Esophagus squamous epithelium (tissue), 5 donors: Measurements from ENCODE around the gene HP1BP3. TPM values are rescaled to one million over a fixed set of nuclear protein-coding genes. Genes with fewer than 3 reads are reported as not detected.

Experiments used
- DNase-seq: peaks from one replicate; lab custom pipeline; 2025; lab: John Stamatoyannopoulos, UW
- H3K27ac ChIP-seq, 4 donors: fragments of 200-600 bp; sonication (generic); one replicate each; pipeline ENCODE4 v1.5.1; 2016 to 2019; ENCODE audit warnings: mild to moderate bottlenecking in 1 of 4
- H3K27me3 ChIP-seq, 4 donors: fragments of 200-600 bp; sonication (generic); 1 replicate in 3 of 4; 2 replicates in 1 of 4; pipeline versions ENCODE4 v1.5.1 to v1.6.0; 2017 to 2021; ENCODE audit warnings: antibody characterized with exemption in 1 of 4
- H3K36me3 ChIP-seq, 3 donors: fragments of 200-600 bp; sonication (generic); one replicate each; pipeline ENCODE4 v1.5.1; 2016 to 2019
- H3K4me1 ChIP-seq, 3 donors: fragments of 200-600 bp; sonication (generic); one replicate each; pipeline ENCODE4 v1.5.1; 2017 to 2019
- H3K4me3 ChIP-seq, 4 donors: fragments of 200-600 bp; sonication (generic); 1 replicate in 3 of 4; 2 replicates in 1 of 4; pipeline ENCODE4 v1.5.1; 2016 to 2019; ENCODE audit warnings: mild to moderate bottlenecking in 2 of 4, moderate library complexity in 1 of 4
- H3K9me3 ChIP-seq, 3 donors: fragments of 200-600 bp; sonication (generic); one replicate each; pipeline ENCODE4 v1.5.1; 2016 to 2019
- POLR2A ChIP-seq, 4 donors: fragments of 450-650 bp; IDR thresholded peaks; one replicate each; pipeline ENCODE4 v1.6.1; 2017; ENCODE audit warnings: antibody characterized with exemption in 4 of 4, mild to moderate bottlenecking in 4 of 4, moderate library complexity in 3 of 4
- WGBS, 2 donors: methylation state at CpG; one replicate each; pipeline ENCODE4 v1.1.5; 2018; 5-methylcytosine and 5-hydroxymethylcytosine counted together
- intact Hi-C: fragments of 100-400 bp; cut with DNase I; formaldehyde crosslinking; loops from one replicate; pipeline ENCODE4 v1.15.0; 2022
- total RNA-seq, 4 donors: library from RNA; depleted of rRNA; stranded (reverse); fragments of >200 nt; gene quantifications; one replicate each; pipeline ENCODE4 v1.1.0, GENCODE V29; 2016
- TF ChIP-seq, protein P1 (sequence below), 6 experiments: fragments of 450-650 bp in 4 of 6; fragments of 200-600 bp in 2 of 6; sonication (generic) in 2 of 6; IDR thresholded peaks; one replicate each; pipeline ENCODE4 v1.5.1; 2016 to 2019; ENCODE audit warnings: antibody characterized with exemption in 6 of 6, mild to moderate bottlenecking in 4 of 6, moderate library complexity in 4 of 6
- donor health status: DM: yes; HTN: yes; CAD: no.

HP1BP3 gene
- total RNA-seq, 4 donors from 2014 or later = 81.4 to 225 (median 140) TPM

DNA sequence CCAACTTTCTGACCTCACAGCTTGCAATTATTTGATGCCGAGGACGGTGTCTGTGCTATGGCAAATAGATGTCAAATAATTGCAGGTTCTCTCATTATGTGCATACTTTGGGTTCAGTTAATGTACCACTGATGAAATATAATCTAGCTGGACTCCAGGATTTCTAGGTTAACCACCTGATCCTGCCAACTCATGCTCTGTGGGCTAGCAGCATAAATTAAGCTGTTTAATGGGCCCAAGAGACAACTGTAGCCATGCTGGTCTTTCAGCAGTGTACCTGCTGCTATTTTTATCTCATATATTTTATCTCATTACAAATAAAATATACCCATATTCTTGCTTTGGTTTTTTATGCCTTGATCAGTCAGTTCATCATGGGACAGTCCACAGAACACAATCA, 43.3 kb upstream of the HP1BP3 start:
- Histone ChIP-seq H3K27ac (no peak overlapping the region), H3K4me3 (no peak overlapping the region), H3K4me1 (no peaks in the 10 kb centered on the region), H3K27me3 (no peaks in the 10 kb centered on the region), H3K9me3 (no peaks in the 10 kb centered on the region), H3K36me3 (peaks cover 0 to 45% (median 4%) of the 10 kb centered on the region in 3 donors)
- DNase-seq = no peak
- WGBS, 2 donors = 80 to 100% methylated on average over 2 of the region's 2 CpGs
- TF ChIP-seq, protein P1, sequence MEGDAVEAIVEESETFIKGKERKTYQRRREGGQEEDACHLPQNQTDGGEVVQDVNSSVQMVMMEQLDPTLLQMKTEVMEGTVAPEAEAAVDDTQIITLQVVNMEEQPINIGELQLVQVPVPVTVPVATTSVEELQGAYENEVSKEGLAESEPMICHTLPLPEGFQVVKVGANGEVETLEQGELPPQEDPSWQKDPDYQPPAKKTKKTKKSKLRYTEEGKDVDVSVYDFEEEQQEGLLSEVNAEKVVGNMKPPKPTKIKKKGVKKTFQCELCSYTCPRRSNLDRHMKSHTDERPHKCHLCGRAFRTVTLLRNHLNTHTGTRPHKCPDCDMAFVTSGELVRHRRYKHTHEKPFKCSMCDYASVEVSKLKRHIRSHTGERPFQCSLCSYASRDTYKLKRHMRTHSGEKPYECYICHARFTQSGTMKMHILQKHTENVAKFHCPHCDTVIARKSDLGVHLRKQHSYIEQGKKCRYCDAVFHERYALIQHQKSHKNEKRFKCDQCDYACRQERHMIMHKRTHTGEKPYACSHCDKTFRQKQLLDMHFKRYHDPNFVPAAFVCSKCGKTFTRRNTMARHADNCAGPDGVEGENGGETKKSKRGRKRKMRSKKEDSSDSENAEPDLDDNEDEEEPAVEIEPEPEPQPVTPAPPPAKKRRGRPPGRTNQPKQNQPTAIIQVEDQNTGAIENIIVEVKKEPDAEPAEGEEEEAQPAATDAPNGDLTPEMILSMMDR (IDR thresholded peaks at IDR 0.05) = no peak
- TF ChIP-seq POLR2A (IDR thresholded peaks at IDR 0.05) = no peak
- intact Hi-C loops = no loop called here

DNA sequence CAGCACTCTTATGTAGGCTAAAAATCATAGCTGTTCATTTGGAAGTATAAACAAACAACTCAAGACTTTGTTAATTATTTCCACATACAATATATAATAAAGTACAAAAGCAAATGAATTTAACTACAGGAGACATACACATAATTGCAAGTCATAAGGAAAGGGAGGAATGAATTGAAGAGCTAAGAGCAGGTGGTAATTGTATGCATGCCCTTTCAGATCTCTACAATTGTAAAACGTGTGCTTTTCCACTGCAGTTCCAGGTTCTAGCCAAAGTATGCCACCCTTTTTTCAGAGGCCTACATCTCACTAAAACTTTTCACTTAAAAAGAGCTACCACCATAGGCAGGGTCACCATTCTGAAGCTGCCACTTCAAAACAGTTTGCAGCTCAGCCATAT, 42.8 kb upstream of the HP1BP3 start:
- H3K27me3 ChIP-seq = no peaks in the 10 kb centered on the region
- TF ChIP-seq, protein P1 (IDR thresholded peaks at IDR 0.05) = no peak
- no peak for TF ChIP-seq POLR2A (IDR thresholded peaks at IDR 0.05)
- intact Hi-C loops = no loop called here
- 41 to 59% methylated on average over 1 of the region's 1 CpG for WGBS, 2 donors
- H3K27ac ChIP-seq = no peak overlapping the region
- peaks cover 0 to 49% (median 4%) of the 10 kb centered on the region in 3 donors for H3K36me3 ChIP-seq
- H3K9me3 ChIP-seq = no peaks in the 10 kb centered on the region
- no peak overlapping the region for H3K4me3 ChIP-seq
- no peaks in the 10 kb centered on the region for H3K4me1 ChIP-seq
- DNase-seq = no peak

DNA sequence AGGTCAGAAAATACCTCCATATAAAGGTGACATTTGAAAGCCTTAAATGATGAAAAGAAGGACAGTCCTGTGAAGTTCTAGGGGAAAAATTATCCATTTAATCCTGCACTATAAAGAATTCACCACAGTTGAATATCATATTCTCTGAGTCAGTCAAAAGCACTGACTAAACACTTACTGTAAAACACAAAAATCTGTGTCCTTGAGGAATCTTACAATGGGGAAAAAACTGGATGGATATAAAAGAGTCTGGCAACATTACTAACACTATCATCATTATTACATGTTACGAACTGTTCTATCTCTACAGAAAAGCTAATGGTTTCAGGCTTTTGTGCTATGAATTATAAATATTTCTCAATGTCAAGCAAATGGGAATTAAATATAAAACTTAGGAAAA, 42.4 kb upstream of the HP1BP3 start:
- no peak for TF ChIP-seq POLR2A (IDR thresholded peaks at IDR 0.05)
- TF ChIP-seq, protein P1 (IDR thresholded peaks at IDR 0.05) = no peak

DNA sequence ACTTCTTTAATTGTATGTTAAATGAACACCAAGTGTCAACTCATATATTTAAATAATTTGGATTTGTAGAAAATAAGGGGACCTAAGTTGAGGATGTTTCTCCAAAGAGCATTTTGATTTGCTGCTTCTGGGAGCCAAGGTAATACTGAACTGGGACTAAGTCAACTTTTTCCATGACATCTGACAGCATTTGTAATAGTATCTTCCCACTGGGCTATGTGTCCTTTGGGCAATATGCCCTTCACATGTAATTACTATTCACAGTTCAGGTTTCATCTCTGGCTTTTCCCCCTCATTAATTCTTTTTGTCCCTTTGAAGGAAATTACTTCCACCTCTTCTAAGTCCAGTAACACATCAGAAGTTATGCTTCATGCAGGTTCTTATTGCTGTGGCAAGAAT, 36.7 kb upstream of the HP1BP3 start:
- intact Hi-C loops = no loop called here
- no peak for DNase-seq
- TF ChIP-seq, protein P1 (IDR thresholded peaks at IDR 0.05) = no peak
- TF ChIP-seq POLR2A (IDR thresholded peaks at IDR 0.05) = no peak
- no peaks in the 10 kb centered on the region for H3K27me3 ChIP-seq
- no peak overlapping the region for H3K4me3 ChIP-seq
- H3K4me1 ChIP-seq = no peaks in the 10 kb centered on the region
- no peak overlapping the region for H3K27ac ChIP-seq
- peaks cover 0 to 88% (median 5%) of the 10 kb centered on the region in 3 donors for H3K36me3 ChIP-seq
- H3K9me3 ChIP-seq = no peaks in the 10 kb centered on the region

More for the DNA sequence above, 42.4 kb upstream of the HP1BP3 start:
- H3K27ac ChIP-seq = no peak overlapping the region
- no peaks in the 10 kb centered on the region for H3K27me3 ChIP-seq
- peaks cover 1 to 53% (median 4%) of the 10 kb centered on the region in 3 donors for H3K36me3 ChIP-seq
- H3K4me1 ChIP-seq = no peaks in the 10 kb centered on the region
- no peak for DNase-seq
- no peak overlapping the region for H3K4me3 ChIP-seq
- intact Hi-C loops = no loop called here
- WGBS, 2 donors = 48 to 62% methylated on average over 1 of the region's 1 CpG
- no peaks in the 10 kb centered on the region for H3K9me3 ChIP-seq

DNA sequence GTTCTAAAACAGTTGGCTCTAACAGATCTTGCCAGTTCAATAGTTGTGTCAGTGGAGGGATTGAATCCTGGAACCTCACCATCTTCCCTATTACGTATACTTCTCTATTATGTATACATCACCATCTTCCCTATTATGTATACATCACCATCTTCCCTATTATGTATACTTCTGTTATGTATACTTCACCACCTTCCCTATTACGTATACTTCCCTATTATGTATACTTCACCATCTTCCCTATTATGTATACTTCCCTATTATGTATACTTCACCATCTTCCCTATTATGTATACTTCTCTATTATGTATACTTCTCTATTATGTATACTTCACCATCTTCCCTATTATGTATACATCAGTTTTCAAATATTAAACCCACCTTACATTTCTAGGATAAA, 34.4 kb upstream of the HP1BP3 start:
- Histone ChIP-seq H3K27me3 (no peaks in the 10 kb centered on the region), H3K36me3 (peaks cover 0 to 74% (median 5%) of the 10 kb centered on the region in 3 donors), H3K27ac (no peak overlapping the region), H3K4me3 (no peak overlapping the region), H3K9me3 (no peaks in the 10 kb centered on the region), H3K4me1 (no peaks in the 10 kb centered on the region)
- DNase-seq = no peak
- intact Hi-C loops = no loop called here
- TF ChIP-seq, protein P1 (IDR thresholded peaks at IDR 0.05) = no peak
- 43% methylated on average over 2 of the region's 2 CpGs for WGBS, 2 donors
